ENCODE measurements around the gene CNTNAP5.

CNTNAP5 gene

GRCh38 chr2:124320051-124320688 is 295.1 kb downstream of the CNTNAP5 start:
- DNase-seq: no peak

GRCh38 chr2:124323321-124323720 is 298.2 kb downstream of the CNTNAP5 start:
- Histone ChIP-seq H3K4me1 (ENCODE audit: low read length) (no peaks in the 10 kb centered on the region), H3K9ac (ENCODE audit: low read length) (no peak overlapping the region), H3K4me3 (ENCODE audit: low read length) (no peak overlapping the region), H3K27ac (ENCODE audit: low read length) (no peak overlapping the region), H3F3A (ENCODE audit: insufficient read depth, low read length) (no peaks in the 10 kb centered on the region), H3K4me2 (ENCODE audit: low read depth, low read length) (no peak overlapping the region), H3K27me3 (replicated peaks; ENCODE audit: insufficient read depth, low read length) (no peaks in the 10 kb centered on the region), H3K36me3 (replicated peaks; ENCODE audit: insufficient read depth, low read length) (no peaks in the 10 kb centered on the region), H2AFZ (ENCODE audit: low read length) (no peak overlapping the region), H3K79me2 (ENCODE audit: low read length) (no peaks in the 10 kb centered on the region), H4K20me1 (ENCODE audit: insufficient read depth, low read length) (no peaks in the 10 kb centered on the region), H3K9me3 (replicated peaks; ENCODE audit: insufficient read depth, low read length) (no peaks in the 10 kb centered on the region), H3K9me2 (replicated peaks; ENCODE audit: insufficient read depth, low read length) (no peaks in the 10 kb centered on the region)
- TF ChIP-seq CTCF (IDR thresholded peaks at IDR 0.05; ENCODE audit: low read length) (no peak), EZH2 (optimal IDR thresholded peaks at IDR 0.05; ENCODE audit: low read depth, low read length) (no peak), EZH2phosphoT487 (IDR thresholded peaks at IDR 0.05; ENCODE audit: low read length) (no peak)
- DNase-seq: no peak

More at GRCh38 chr2:124320051-124320688, 295.1 kb downstream of the CNTNAP5 start:
- H3F3A ChIP-seq (ENCODE audit: insufficient read depth, low read length): no peaks in the 10 kb centered on the region
- H3K4me2 ChIP-seq (ENCODE audit: low read depth, low read length): no peak overlapping the region
- H3K27me3 ChIP-seq (replicated peaks; ENCODE audit: insufficient read depth, low read length): no peaks in the 10 kb centered on the region
- TF ChIP-seq CTCF (IDR thresholded peaks at IDR 0.05; ENCODE audit: low read length): no peak
- TF ChIP-seq EZH2phosphoT487 (IDR thresholded peaks at IDR 0.05; ENCODE audit: low read length): no peak
- TF ChIP-seq EZH2 (optimal IDR thresholded peaks at IDR 0.05; ENCODE audit: low read depth, low read length): no peak
- no peak overlapping the region for H3K4me3 ChIP-seq (ENCODE audit: low read length)
- no peaks in the 10 kb centered on the region for H3K36me3 ChIP-seq (replicated peaks; ENCODE audit: insufficient read depth, low read length)
- H4K20me1 ChIP-seq (ENCODE audit: insufficient read depth, low read length): no peaks in the 10 kb centered on the region
- H2AFZ ChIP-seq (ENCODE audit: low read length): no peak overlapping the region
- H3K9me2 ChIP-seq (replicated peaks; ENCODE audit: insufficient read depth, low read length): no peaks in the 10 kb centered on the region
- no peaks in the 10 kb centered on the region for H3K9me3 ChIP-seq (replicated peaks; ENCODE audit: insufficient read depth, low read length)
- no peaks in the 10 kb centered on the region for H3K4me1 ChIP-seq (ENCODE audit: low read length)
- no peak overlapping the region for H3K27ac ChIP-seq (ENCODE audit: low read length)
- no peak overlapping the region for H3K9ac ChIP-seq (ENCODE audit: low read length)
- H3K79me2 ChIP-seq (ENCODE audit: low read length): no peaks in the 10 kb centered on the region

GRCh38 chr2:124325667-124326440 is 300.8 kb downstream of the CNTNAP5 start:
- H3K79me2 ChIP-seq (ENCODE audit: low read length): no peaks in the 10 kb centered on the region
- no peak overlapping the region for H3K27ac ChIP-seq (ENCODE audit: low read length)
- no peaks in the 10 kb centered on the region for H3K9me2 ChIP-seq (replicated peaks; ENCODE audit: insufficient read depth, low read length)

More at GRCh38 chr2:124325667-124326440, 300.8 kb downstream of the CNTNAP5 start:
- Histone ChIP-seq H3K36me3 (replicated peaks; ENCODE audit: insufficient read depth, low read length) (no peaks in the 10 kb centered on the region), H3K27me3 (replicated peaks; ENCODE audit: insufficient read depth, low read length) (no peaks in the 10 kb centered on the region), H3K9me3 (replicated peaks; ENCODE audit: insufficient read depth, low read length) (no peaks in the 10 kb centered on the region), H3F3A (ENCODE audit: insufficient read depth, low read length) (no peaks in the 10 kb centered on the region), H3K4me2 (ENCODE audit: low read depth, low read length) (no peak overlapping the region), H3K4me3 (ENCODE audit: low read length) (no peak overlapping the region), H4K20me1 (ENCODE audit: insufficient read depth, low read length) (no peaks in the 10 kb centered on the region), H3K4me1 (ENCODE audit: low read length) (no peaks in the 10 kb centered on the region), H3K9ac (ENCODE audit: low read length) (no peak overlapping the region), H2AFZ (ENCODE audit: low read length) (no peak overlapping the region)
- TF ChIP-seq EZH2phosphoT487 (IDR thresholded peaks at IDR 0.05; ENCODE audit: low read length): no peak
- TF ChIP-seq CTCF (IDR thresholded peaks at IDR 0.05; ENCODE audit: low read length): peak; percentile 25
- TF ChIP-seq EZH2 (optimal IDR thresholded peaks at IDR 0.05; ENCODE audit: low read depth, low read length): no peak
- no peak for DNase-seq

All from MM.1S (cell line).